Activated T-helper 2 cell treated with anti-CD3 and anti-CD28 coated beads, Interferon-gamma antibody, Interleukin-2, Interleukin-4, amounts not matched to agents 10 μg/mL and 5 μg/mL and 100 μg/mL, durations not matched to agents 14 hours and 24 hours and 36 hours (primary cell): ENCODE data around the gene SQOR. TPM values are rescaled to one million over a fixed set of nuclear protein-coding genes. Genes with fewer than 3 reads are reported as not detected.

ENCODE experiments used
- DNase-seq: peaks from one replicate; pipeline ENCODE4 v3.0.0; 2021; ENCODE audit warnings: low spot score
- H3K27ac Mint-ChIP-seq: one replicate; pipeline ENCODE4 v1.8.0; 2021; ENCODE audit warnings: mixed read lengths
- H3K27me3 Mint-ChIP-seq: one replicate; pipeline ENCODE4 v1.8.0; 2021; ENCODE audit warnings: low read depth, mixed read lengths
- H3K36me3 Mint-ChIP-seq: one replicate; pipeline ENCODE4 v1.8.0; 2021; ENCODE audit warnings: low read depth, mixed read lengths
- H3K4me1 Mint-ChIP-seq: one replicate; pipeline ENCODE4 v1.8.0; 2021; ENCODE audit warnings: low read depth, mixed read lengths
- H3K4me3 Mint-ChIP-seq: one replicate; pipeline ENCODE4 v1.8.0; 2021; ENCODE audit warnings: low read depth, mild to moderate bottlenecking, moderate library complexity, mixed read lengths
- H3K9me3 Mint-ChIP-seq: one replicate; pipeline ENCODE4 v1.8.0; 2021; ENCODE audit warnings: mixed read lengths
- intact Hi-C: fragments of 100-400 bp; cut with micrococcal nuclease; formaldehyde crosslinking; loops from one replicate; pipeline ENCODE4 v1.15.1; 2023
- total RNA-seq: library from RNA; stranded (reverse); gene quantifications from 2 replicates; pipeline ENCODE4 v1.2.3, GENCODE V29; 2022

SQOR gene
- 111 and 115 TPM in 2 replicates for total RNA-seq

DNA sequence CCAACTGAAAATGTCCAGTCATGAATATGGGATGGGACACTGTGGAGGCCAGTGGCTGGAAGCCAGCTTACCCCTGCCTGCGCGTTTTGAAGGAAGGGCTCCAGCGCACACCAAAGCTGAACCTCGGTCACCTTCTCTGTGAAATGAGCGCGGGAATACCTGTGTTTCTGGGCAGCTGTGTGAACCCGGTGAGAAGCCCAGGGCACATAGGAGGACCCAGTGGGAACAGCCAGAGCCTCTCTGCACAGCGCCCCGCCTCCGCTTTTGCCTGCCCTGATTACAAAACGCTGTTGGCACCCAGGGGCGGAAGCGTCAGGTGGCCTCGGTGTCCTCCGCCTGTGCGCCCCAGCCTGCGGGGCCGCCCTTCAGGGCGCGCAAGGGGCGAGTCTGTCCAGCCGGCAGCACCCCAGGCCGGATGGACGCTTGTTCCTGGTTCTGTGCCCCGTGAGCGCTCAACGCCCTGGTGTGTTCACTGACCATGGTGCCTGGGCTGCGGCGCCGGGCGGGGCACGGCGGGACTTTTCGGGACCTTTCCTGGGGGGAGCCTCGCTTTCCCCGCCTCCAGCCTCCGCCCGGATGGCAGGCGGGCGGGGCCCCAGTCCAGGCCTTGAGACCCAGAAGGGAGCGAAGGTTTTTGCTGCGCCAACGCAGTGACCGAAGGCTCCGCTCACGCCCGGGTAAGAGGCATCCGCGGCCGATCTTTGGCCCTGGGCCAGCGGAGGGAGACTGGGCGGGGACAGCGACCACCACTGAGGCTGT, at the start of gene SQOR:
Gene SQOR, plus strand, starts transcription at position 598 of the 759 bp plus-strand sequence. CDS start 23,895 bp downstream, outside the sequence.
- peaks cover 7% of the 10 kb centered on the region for H3K27me3 Mint-ChIP-seq
- peaks cover 40% of the 10 kb centered on the region for H3K4me1 Mint-ChIP-seq
- H3K27ac Mint-ChIP-seq: peak within 1 kb of the TSS; percentile 89
- peaks cover 36% of the 10 kb centered on the region for H3K36me3 Mint-ChIP-seq
- peak within 1 kb of the TSS; percentile 98 for H3K4me3 Mint-ChIP-seq
- H3K9me3 Mint-ChIP-seq: no peaks in the 10 kb centered on the region
- intact Hi-C loops: no loop called here
- DNase-seq: peak; percentile 68

DNA sequence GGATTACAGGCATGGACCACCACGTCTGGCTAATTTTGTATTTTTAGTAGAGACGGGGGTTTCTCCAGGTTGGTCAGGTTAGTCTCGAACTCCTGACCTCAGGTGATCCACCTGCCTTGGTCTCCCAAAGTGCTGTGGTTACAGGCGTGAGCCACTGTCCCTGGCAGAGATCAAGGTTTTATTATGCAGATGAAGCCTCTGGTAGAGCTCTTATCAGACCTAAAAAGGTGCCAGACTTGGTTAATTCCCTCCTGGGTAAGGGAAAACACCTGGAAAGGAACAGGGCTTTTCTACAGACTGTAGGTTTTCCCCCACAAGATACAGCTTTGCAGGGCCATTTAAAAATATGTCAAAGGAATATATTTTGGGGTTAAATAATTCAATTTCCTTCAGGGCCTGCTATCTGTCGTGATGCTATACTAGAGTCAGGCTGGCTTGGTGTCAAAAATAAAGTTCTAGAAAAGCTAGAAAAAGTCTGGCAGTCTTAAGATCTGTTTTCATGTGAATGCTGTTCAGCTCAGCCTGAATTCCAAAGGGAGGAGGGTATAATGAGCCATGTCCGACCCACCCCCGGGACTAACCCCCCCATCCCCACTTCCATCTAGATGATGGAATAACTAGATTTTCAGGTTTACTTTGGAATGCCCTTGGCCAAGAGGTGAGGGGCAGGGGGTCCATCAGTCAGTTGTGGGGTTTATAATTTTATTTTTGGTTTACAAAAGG, 49.6 kb upstream of the SQOR start:
- Mint-ChIP-seq H3K4me3 (peak overlapping the region; percentile 28), H3K36me3 (peaks cover 4% of the 10 kb centered on the region), H3K9me3 (no peaks in the 10 kb centered on the region), H3K27ac (no peak overlapping the region), H3K27me3 (peaks cover 3% of the 10 kb centered on the region), H3K4me1 (peaks cover 23% of the 10 kb centered on the region)
- intact Hi-C loops: no loop called here
- no peak for DNase-seq

DNA sequence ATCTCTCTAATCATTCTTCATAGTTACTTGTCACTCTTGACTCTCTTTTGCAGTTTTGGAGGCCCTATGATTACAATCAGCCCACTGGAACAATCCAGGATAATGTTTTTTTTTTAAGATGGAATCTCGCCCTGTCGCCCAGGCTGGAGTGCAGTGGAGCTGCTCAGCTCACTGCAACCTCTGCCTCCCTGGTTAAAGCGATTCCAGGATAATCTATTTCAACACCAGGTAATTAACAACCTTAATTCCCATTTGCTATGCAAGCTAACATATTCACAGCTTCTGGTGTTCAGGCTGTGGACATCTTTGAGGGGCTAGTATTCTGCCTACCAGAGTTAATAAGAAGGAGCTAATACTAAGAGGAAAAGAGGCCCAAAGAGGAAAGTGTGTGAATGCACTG, 48.7 kb upstream of the SQOR start:
- peaks cover 23% of the 10 kb centered on the region for H3K4me1 Mint-ChIP-seq
- peaks cover 4% of the 10 kb centered on the region for H3K36me3 Mint-ChIP-seq
- intact Hi-C loops: loop anchor here (2.0 kb wide), 1 partner anchor 27 kb away; no protein-coding TSS in a partner anchor
- peak overlapping the region; percentile 98 for H3K4me3 Mint-ChIP-seq
- H3K27me3 Mint-ChIP-seq: peaks cover 3% of the 10 kb centered on the region
- no peaks in the 10 kb centered on the region for H3K9me3 Mint-ChIP-seq
- H3K27ac Mint-ChIP-seq: peak overlapping the region; percentile 100
- no peak for DNase-seq

DNA sequence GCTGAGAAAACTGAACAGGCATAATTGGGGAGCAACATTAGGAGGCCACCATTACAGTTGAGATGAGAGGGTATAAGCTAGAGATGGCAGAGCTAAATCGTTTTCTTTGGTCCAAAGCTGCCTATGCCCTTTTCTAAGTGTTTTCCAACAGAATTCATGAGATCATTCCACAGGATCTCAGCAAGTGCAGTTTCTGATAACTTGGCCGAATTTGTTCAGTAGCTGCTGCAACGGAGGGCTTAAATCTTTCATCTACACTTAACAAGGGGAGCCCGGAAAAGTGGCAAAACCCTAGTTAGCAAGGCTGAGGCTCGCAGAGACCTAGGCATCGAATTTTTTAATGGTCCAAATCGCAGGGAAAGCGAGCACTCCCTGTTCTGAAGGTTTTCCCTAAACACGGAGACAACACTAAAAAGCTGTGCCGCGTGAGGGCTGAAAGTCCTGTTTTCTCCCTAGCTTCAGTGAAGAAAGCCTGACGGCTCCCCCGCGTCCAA, 48.2 kb upstream of the SQOR start:
- no peak for DNase-seq
- H3K9me3 Mint-ChIP-seq: no peaks in the 10 kb centered on the region
- H3K27ac Mint-ChIP-seq: peak overlapping the region; percentile 100
- peaks cover 26% of the 10 kb centered on the region for H3K4me1 Mint-ChIP-seq
- H3K36me3 Mint-ChIP-seq: peaks cover 4% of the 10 kb centered on the region
- intact Hi-C loops: loop anchor here (1.0 to 2.0 kb wide), 2 partner anchors 26 to 129 kb away; no protein-coding TSS in a partner anchor
- peaks cover 3% of the 10 kb centered on the region for H3K27me3 Mint-ChIP-seq
- peak overlapping the region; percentile 98 for H3K4me3 Mint-ChIP-seq

DNA sequence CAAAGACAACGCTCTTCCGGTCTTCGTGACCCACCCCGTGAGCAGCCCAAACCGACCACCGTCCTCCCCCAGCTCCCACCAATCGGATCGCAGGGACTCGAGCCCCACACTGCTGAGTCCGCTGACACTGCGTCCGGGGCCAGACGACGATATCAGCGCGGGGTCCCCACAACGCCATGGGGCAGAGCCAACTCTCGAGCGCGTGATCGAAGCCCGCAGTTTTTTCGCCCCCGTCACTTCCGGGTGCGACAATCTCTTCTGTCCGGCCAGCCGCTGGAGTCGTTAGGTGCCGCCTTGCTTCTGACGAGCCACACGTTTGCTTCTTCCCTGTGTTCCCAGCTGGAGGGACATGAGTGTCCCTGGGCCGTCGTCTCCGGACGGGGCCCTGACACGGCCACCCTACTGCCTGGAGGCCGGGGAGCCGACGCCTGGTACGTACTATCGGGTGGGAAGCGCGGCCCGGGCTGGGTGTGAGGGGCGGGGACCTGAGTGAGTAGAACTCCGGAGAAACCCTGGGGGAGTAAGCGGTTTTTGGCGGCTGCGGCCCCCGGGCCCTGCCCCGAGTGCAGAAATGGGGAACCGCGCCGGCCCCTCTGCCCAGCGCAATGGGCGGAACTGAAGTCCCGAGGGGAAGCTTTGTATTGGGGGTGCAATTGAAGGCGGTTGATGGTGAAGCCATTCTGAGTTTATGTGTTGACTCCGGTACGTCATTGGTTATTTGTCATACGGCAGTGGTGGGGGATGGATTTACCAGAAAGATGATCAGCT, 47.5 kb upstream of the SQOR start, which contains the start of gene BLOC1S6:
Gene BLOC1S6, plus strand, starts transcription at position 285 of the 768 bp plus-strand sequence. Its CDS starts 65 bp downstream, at position 350.
- Mint-ChIP-seq H3K9me3 (no peaks in the 10 kb centered on the region), H3K27ac (peak within 1 kb of the TSS; percentile 100), H3K36me3 (peaks cover 4% of the 10 kb centered on the region), H3K27me3 (peaks cover 3% of the 10 kb centered on the region), H3K4me3 (peak within 1 kb of the TSS; percentile 98), H3K4me1 (peaks cover 26% of the 10 kb centered on the region)
- intact Hi-C loops: loop anchor here (1.0 to 2.0 kb wide), 2 partner anchors 26 to 130 kb away; no protein-coding TSS in a partner anchor
- peak; percentile 86 for DNase-seq

DNA sequence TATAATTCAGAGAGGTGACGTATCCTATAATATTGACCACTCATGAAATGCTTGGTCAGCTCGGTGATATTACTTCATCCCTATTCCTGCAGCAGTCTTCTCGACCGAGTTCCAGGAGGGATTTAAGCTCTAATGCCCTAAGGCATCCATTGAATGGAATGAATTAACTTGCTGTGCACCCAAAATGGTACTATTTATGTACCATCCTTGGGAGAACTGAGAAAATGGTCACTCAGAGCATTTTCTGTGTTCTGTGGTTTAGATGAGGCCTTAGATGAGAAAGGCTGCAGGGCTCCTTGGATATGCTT, 47.0 kb upstream of the SQOR start:
- intact Hi-C loops: loop anchor here (1.0 to 2.0 kb wide), 2 partner anchors 25 to 131 kb away; no protein-coding TSS in a partner anchor
- no peaks in the 10 kb centered on the region for H3K9me3 Mint-ChIP-seq
- H3K4me1 Mint-ChIP-seq: peaks cover 26% of the 10 kb centered on the region

DNA sequence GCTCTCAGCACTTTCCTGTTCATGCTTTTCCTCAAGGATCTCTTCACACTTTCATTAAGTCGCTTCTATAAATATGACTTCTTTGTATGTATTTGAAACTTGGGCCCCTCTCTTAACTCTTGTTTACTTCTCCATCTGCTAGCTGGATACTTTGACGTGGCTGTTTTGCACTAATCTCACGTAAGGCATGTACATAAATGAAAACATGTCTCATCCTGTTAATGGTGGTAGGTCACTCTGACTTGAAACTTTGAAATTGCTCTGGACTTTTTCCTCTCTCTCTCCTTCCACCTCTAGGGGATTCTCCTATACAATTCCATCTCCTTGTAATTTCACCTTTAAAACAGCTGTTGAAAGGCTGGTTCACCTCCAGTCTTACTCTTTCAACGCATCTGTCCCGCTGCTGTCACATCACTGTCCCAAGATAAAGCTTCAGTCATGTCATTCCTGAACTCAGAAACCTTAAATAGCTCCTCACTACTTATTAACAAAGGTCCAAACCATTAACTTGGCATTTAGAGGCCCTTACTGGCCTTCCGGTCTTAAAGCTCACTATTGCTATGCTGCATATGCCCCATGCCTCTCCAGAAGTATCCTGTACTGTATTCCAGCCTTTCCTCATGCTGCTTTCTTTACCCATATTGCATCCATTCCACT, 46.5 kb upstream of the SQOR start:
- Mint-ChIP-seq H3K4me1 (peaks cover 26% of the 10 kb centered on the region), H3K36me3 (peaks cover 12% of the 10 kb centered on the region), H3K27ac (peak overlapping the region; percentile 100), H3K4me3 (peak overlapping the region; percentile 98), H3K9me3 (no peaks in the 10 kb centered on the region), H3K27me3 (no peaks in the 10 kb centered on the region)
- DNase-seq: no peak
- intact Hi-C loops: no loop called here

More for the DNA sequence above, 47.0 kb upstream of the SQOR start:
- Mint-ChIP-seq H3K27ac (peak overlapping the region; percentile 100), H3K36me3 (peaks cover 10% of the 10 kb centered on the region), H3K27me3 (no peaks in the 10 kb centered on the region), H3K4me3 (peak overlapping the region; percentile 98)
- no peak for DNase-seq

DNA sequence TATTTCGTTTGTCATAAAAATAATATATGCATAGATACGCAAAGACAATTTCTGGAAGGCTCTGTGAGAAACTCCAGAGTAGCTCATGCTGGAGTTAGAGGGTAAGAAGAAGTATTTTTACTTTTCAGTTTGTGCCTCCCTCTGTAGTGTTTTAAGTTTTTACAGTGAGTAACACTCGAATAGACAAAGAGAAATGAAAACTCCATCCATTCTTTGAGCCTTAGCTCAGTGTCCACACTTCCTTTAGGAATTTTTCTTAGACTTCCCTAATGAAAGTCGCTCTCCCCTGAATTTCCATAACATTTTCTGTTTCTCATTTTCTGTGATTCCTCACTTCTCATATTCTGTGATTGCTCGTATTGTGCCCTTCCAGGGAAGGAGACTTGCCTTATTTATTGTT, 45.6 kb upstream of the SQOR start:
- intact Hi-C loops: no loop called here
- H3K36me3 Mint-ChIP-seq: peaks cover 20% of the 10 kb centered on the region
- no peaks in the 10 kb centered on the region for H3K27me3 Mint-ChIP-seq
- peaks cover 28% of the 10 kb centered on the region for H3K4me1 Mint-ChIP-seq
- no peaks in the 10 kb centered on the region for H3K9me3 Mint-ChIP-seq
- no peak overlapping the region for H3K27ac Mint-ChIP-seq
- DNase-seq: no peak
- peak overlapping the region; percentile 98 for H3K4me3 Mint-ChIP-seq

DNA sequence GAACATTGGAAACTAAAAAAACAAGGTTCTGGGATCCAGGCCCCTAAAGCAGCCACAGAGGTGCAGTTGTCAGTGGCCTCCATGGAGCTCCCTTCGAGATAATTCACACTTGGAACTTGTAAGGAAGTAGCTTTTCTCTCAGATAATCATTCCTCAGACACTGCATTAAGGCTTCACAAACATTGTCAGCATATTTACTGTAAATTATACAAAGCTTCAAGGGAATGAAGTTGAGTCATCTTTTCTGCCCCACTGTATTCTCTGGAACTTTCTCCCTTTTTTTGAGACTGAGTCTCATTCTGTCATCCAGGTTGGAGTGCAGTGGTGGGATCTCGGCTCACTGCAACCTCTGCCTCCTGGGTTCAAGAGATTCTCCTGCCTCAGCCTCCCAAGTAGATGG, 40.5 kb upstream of the SQOR start:
- H3K27me3 Mint-ChIP-seq: no peaks in the 10 kb centered on the region
- no peak overlapping the region for H3K4me3 Mint-ChIP-seq
- intact Hi-C loops: no loop called here
- H3K4me1 Mint-ChIP-seq: peaks cover 10% of the 10 kb centered on the region
- peaks cover 46% of the 10 kb centered on the region for H3K36me3 Mint-ChIP-seq
- H3K27ac Mint-ChIP-seq: no peak overlapping the region
- no peak for DNase-seq
- H3K9me3 Mint-ChIP-seq: peaks cover 4% of the 10 kb centered on the region

DNA sequence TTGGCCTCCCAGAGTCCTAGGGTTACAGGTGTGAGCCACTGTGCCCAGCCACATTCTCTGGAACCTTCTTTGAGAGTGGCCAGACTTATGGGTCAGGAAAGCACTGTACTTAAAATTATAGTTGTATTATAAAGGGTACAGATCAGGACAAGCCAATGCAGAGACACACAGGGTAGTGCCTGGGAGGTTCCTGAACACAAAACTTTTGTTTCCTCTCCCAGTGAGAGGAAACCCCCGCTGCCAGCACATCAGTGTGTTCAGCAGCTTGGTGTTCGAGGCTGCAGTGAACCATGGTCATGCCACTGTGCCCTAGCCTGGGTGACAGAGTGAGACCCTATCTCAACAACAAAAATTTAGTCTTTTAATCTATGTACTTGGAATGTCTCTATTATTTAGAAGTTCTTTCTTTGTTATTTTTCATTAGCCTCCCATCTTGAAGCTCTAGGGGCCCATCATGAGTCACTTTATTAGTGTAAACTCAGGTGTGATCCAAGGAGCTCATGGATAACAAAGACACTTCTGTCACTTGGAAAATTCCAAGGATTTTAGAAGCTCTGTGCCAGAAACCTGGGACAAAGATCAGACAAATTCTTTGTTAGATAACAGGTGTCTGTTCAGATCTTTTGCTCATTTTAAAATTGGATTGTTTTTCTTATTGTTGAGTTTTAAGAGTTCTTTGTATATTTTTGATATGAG, 39.8 kb upstream of the SQOR start:
- peaks cover 46% of the 10 kb centered on the region for H3K36me3 Mint-ChIP-seq
- intact Hi-C loops: no loop called here
- peaks cover 4% of the 10 kb centered on the region for H3K9me3 Mint-ChIP-seq
- H3K4me1 Mint-ChIP-seq: peaks cover 7% of the 10 kb centered on the region
- DNase-seq: no peak
- no peaks in the 10 kb centered on the region for H3K27me3 Mint-ChIP-seq
- H3K4me3 Mint-ChIP-seq: no peak overlapping the region
- H3K27ac Mint-ChIP-seq: no peak overlapping the region

DNA sequence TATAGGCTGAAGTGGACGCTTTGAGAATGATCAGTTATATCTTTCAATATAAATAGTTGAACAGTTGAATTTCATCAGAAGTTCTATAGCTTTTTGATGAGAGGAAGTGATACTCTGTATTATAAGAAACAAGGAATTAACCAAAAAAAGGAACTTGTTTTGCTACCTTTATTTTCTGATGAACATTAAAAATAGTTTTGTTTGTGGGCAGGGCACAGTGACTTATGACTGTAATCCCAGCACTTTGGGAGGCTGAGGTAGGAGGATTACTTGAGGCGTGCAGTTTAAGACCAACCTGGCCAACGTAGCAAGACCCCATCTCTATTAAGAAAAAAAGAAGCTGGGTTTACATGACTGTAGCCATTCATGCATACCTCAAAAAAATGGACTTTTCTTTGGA, 30.9 kb upstream of the SQOR start:
- H3K36me3 Mint-ChIP-seq: peaks cover 21% of the 10 kb centered on the region
- no peak overlapping the region for H3K27ac Mint-ChIP-seq
- intact Hi-C loops: no loop called here
- no peaks in the 10 kb centered on the region for H3K9me3 Mint-ChIP-seq
- no peak overlapping the region for H3K4me3 Mint-ChIP-seq
- peaks cover 5% of the 10 kb centered on the region for H3K4me1 Mint-ChIP-seq
- H3K27me3 Mint-ChIP-seq: no peaks in the 10 kb centered on the region
- DNase-seq: no peak
